Trophoblast cell (in vitro differentiated cells and primary cell): ENCODE measurements around the gene MRTFB.

ENCODE experiments used
- DNase-seq, 2 donors: peaks; one replicate each; pipeline ENCODE4 v3.0.0-alpha.2; 2016
- H2AFZ ChIP-seq: 2 replicates; pipeline ENCODE4 v1.6.1; 2013; ENCODE audit warnings: low read length, moderate library complexity, mild to moderate bottlenecking; ENCODE audit not compliant: insufficient read depth, poor library complexity
- H2AK5ac ChIP-seq: 2 replicates; pipeline ENCODE4 v1.6.1; 2013; ENCODE audit warnings: mild to moderate bottlenecking, low read length
- H2BK120ac ChIP-seq: 2 replicates; pipeline ENCODE4 v1.6.1; 2013; ENCODE audit warnings: low read length, mild to moderate bottlenecking, moderate library complexity; ENCODE audit not compliant: insufficient read depth, poor library complexity
- H2BK12ac ChIP-seq: 2 replicates; pipeline ENCODE4 v1.6.1; 2013; ENCODE audit warnings: mild to moderate bottlenecking, low read length, moderate library complexity
- H2BK5ac ChIP-seq: 2 replicates; pipeline ENCODE4 v1.6.1; 2013; ENCODE audit warnings: low read length, low read depth, moderate library complexity, mild to moderate bottlenecking; ENCODE audit not compliant: poor library complexity
- H3K14ac ChIP-seq: 2 replicates; pipeline ENCODE4 v1.6.1; 2013; ENCODE audit warnings: mild to moderate bottlenecking, low read length
- H3K18ac ChIP-seq: 2 replicates; pipeline ENCODE4 v1.6.1; 2013; ENCODE audit warnings: mild to moderate bottlenecking, low read length
- H3K23ac ChIP-seq: 2 replicates; pipeline ENCODE4 v1.6.1; 2013; ENCODE audit warnings: low read length
- H3K27ac ChIP-seq: 2 replicates; pipeline ENCODE4 v1.5.1; 2013; ENCODE audit warnings: low read depth, mild to moderate bottlenecking, inconsistent platforms, low read length, moderate library complexity
- H3K27me3 ChIP-seq: 2 replicates; pipeline ENCODE4 v1.6.1; 2013; ENCODE audit warnings: inconsistent platforms, mild to moderate bottlenecking, low read length, moderate library complexity; ENCODE audit not compliant: insufficient read depth
- H3K36me3 ChIP-seq, 2 experiments: 1 replicate in 1 of 2; 2 replicates in 1 of 2; pipeline ENCODE4 v1.6.1; 2013; ENCODE audit warnings: low read length in 2 of 2, mild to moderate bottlenecking in 2 of 2, moderate library complexity in 1 of 2; ENCODE audit not compliant: insufficient read depth in 2 of 2, control insufficient read depth in 1 of 2
- H3K4ac ChIP-seq: 2 replicates; pipeline ENCODE4 v1.6.1; 2013; ENCODE audit warnings: low read depth, mild to moderate bottlenecking, low read length, moderate library complexity
- H3K4me1 ChIP-seq, 2 experiments: 1 replicate in 1 of 2; 2 replicates in 1 of 2; pipeline ENCODE4 v1.6.1; 2013; ENCODE audit warnings: low read length in 2 of 2, mild to moderate bottlenecking in 2 of 2, moderate library complexity in 1 of 2; ENCODE audit not compliant: insufficient read depth in 2 of 2, control insufficient read depth in 1 of 2
- H3K4me2 ChIP-seq: 2 replicates; pipeline ENCODE4 v1.6.1; 2013; ENCODE audit warnings: inconsistent platforms, mild to moderate bottlenecking, low read length, moderate library complexity
- H3K4me3 ChIP-seq: 2 replicates; pipeline ENCODE4 v1.5.1; 2013; ENCODE audit warnings: mild to moderate bottlenecking, low read depth, low read length, inconsistent platforms
- H3K79me1 ChIP-seq: one replicate; pipeline ENCODE4 v1.6.1; 2013; ENCODE audit warnings: low read length
- H3K79me2 ChIP-seq: 2 replicates; pipeline ENCODE4 v1.6.1; 2013; ENCODE audit warnings: low read length, mild to moderate bottlenecking; ENCODE audit not compliant: control insufficient read depth, insufficient read depth, poor library complexity
- H3K9ac ChIP-seq: 2 replicates; pipeline ENCODE4 v1.6.1; 2013; ENCODE audit warnings: mild to moderate bottlenecking, low read length
- H3K9me3 ChIP-seq: 2 replicates; pipeline ENCODE4 v1.6.1; 2013; ENCODE audit warnings: low read depth, mild to moderate bottlenecking, control low read depth, inconsistent platforms, low read length; ENCODE audit not compliant: insufficient read depth
- H4K12ac ChIP-seq: 2 replicates; pipeline ENCODE4 v1.6.1; 2013; ENCODE audit warnings: low read depth, mild to moderate bottlenecking, low read length, moderate library complexity
- H4K8ac ChIP-seq: 2 replicates; pipeline ENCODE4 v1.6.1; 2013; ENCODE audit warnings: low read depth, mild to moderate bottlenecking, low read length, moderate library complexity
- H4K91ac ChIP-seq: one replicate; pipeline ENCODE4 v1.6.1; 2013; ENCODE audit warnings: low read depth, mild to moderate bottlenecking, low read length, moderate library complexity
- WGBS: extraction: QIAGEN DNeasy Blood & Tissue Kit; methylation state at CpG from one replicate; pipeline ENCODE4 v1.1.7; 2013; ENCODE audit warnings: missing lambda C conversion rate; ENCODE audit not compliant: insufficient read length, insufficient coverage; ENCODE audit errors: extremely low coverage; 5-methylcytosine and 5-hydroxymethylcytosine counted together

Gene MRTFB

GRCh38 chr16:14026572-14027285 lies 44.4 kb upstream of the MRTFB start:
- no peak overlapping the region for H4K91ac ChIP-seq
- no peak overlapping the region for H4K8ac ChIP-seq
- H3K27ac ChIP-seq, result no peak overlapping the region
- H3K27me3 ChIP-seq, result no peaks in the 10 kb centered on the region
- DNase-seq, result no peak
- H4K12ac ChIP-seq, result no peak overlapping the region
- no peak overlapping the region for H3K18ac ChIP-seq
- H3K36me3 ChIP-seq, result no peaks in the 10 kb centered on the region
- H3K4me3 ChIP-seq, result no peak overlapping the region
- H3K9ac ChIP-seq, result no peak overlapping the region
- no peak overlapping the region for H2BK5ac ChIP-seq
- H2AK5ac ChIP-seq, result no peak overlapping the region
- H2BK12ac ChIP-seq, result no peak overlapping the region
- H3K14ac ChIP-seq, result no peak overlapping the region
- H3K79me2 ChIP-seq, result no peaks in the 10 kb centered on the region
- no peak overlapping the region for H3K23ac ChIP-seq
- no peaks in the 10 kb centered on the region for H3K79me1 ChIP-seq
- H3K4ac ChIP-seq, result no peak overlapping the region
- WGBS, result no CpG with 5 or more reads among the region's 3 CpGs
- no peak overlapping the region for H2AFZ ChIP-seq
- H3K4me1 ChIP-seq, result no peaks in the 10 kb centered on the region
- H3K4me2 ChIP-seq, result no peak overlapping the region
- H2BK120ac ChIP-seq, result no peak overlapping the region
- no peaks in the 10 kb centered on the region for H3K9me3 ChIP-seq

GRCh38 chr16:14028202-14028601 lies 42.9 kb upstream of the MRTFB start:
- H3K4me1 ChIP-seq, result no peaks in the 10 kb centered on the region
- H3K27ac ChIP-seq, result no peak overlapping the region
- no peak overlapping the region for H4K12ac ChIP-seq
- no peak overlapping the region for H3K23ac ChIP-seq
- no peak overlapping the region for H3K4me2 ChIP-seq
- no peak overlapping the region for H2BK12ac ChIP-seq
- H2BK120ac ChIP-seq, result no peak overlapping the region
- H3K9me3 ChIP-seq, result no peaks in the 10 kb centered on the region
- H3K4ac ChIP-seq, result no peak overlapping the region
- no peak overlapping the region for H3K4me3 ChIP-seq
- no CpG with 5 or more reads among the region's 3 CpGs for WGBS
- H3K79me2 ChIP-seq, result no peaks in the 10 kb centered on the region
- H4K8ac ChIP-seq, result no peak overlapping the region
- DNase-seq, result no peak
- no peak overlapping the region for H4K91ac ChIP-seq
- no peak overlapping the region for H3K18ac ChIP-seq
- no peak overlapping the region for H3K14ac ChIP-seq
- no peak overlapping the region for H3K9ac ChIP-seq
- H2BK5ac ChIP-seq, result no peak overlapping the region
- H3K27me3 ChIP-seq, result no peaks in the 10 kb centered on the region
- H2AFZ ChIP-seq, result no peak overlapping the region
- H3K36me3 ChIP-seq, result no peaks in the 10 kb centered on the region
- H2AK5ac ChIP-seq, result no peak overlapping the region
- H3K79me1 ChIP-seq, result no peaks in the 10 kb centered on the region

- no peaks in the 10 kb centered on the region for H3K27me3 ChIP-seq
- no peak overlapping the region for H3K23ac ChIP-seq
- no peak overlapping the region for H4K91ac ChIP-seq
- no peaks in the 10 kb centered on the region for H3K4me1 ChIP-seq
- H3K36me3 ChIP-seq, result no peaks in the 10 kb centered on the region
- H4K8ac ChIP-seq, result no peak overlapping the region
- H3K4me2 ChIP-seq, result no peak overlapping the region
- H2AK5ac ChIP-seq, result no peak overlapping the region
- H3K4ac ChIP-seq, result no peak overlapping the region
- H3K18ac ChIP-seq, result no peak overlapping the region
- H4K12ac ChIP-seq, result no peak overlapping the region
- H3K79me1 ChIP-seq, result no peaks in the 10 kb centered on the region
- H3K9me3 ChIP-seq, result no peaks in the 10 kb centered on the region
- no peak overlapping the region for H2BK12ac ChIP-seq
- H3K9ac ChIP-seq, result no peak overlapping the region
- no peak overlapping the region for H2BK120ac ChIP-seq
- no peak for DNase-seq
- no peak overlapping the region for H2AFZ ChIP-seq
- no peaks in the 10 kb centered on the region for H3K79me2 ChIP-seq
- H2BK5ac ChIP-seq, result no peak overlapping the region
- H3K4me3 ChIP-seq, result no peak overlapping the region
- no CpG with 5 or more reads among the region's 6 CpGs for whole genome bisulfite sequencing
- no peak overlapping the region for H3K14ac ChIP-seq
- H3K27ac ChIP-seq, result no peak overlapping the region
Observed at GRCh38 chr16:14029658-14030057, 41.5 kb upstream of the MRTFB start.

- Histone ChIP-seq H4K8ac (no peak overlapping the region), H3K27me3 (no peaks in the 10 kb centered on the region), H3K4me2 (no peak overlapping the region), H3K4me1 (no peaks in the 10 kb centered on the region), H3K4ac (no peak overlapping the region), H2AFZ (no peak overlapping the region), H4K12ac (no peak overlapping the region), H3K9me3 (no peaks in the 10 kb centered on the region), H3K14ac (no peak overlapping the region), H3K23ac (no peak overlapping the region), H2BK12ac (no peak overlapping the region), H2AK5ac (no peak overlapping the region), H3K36me3 (no peaks in the 10 kb centered on the region), H2BK5ac (no peak overlapping the region), H3K18ac (no peak overlapping the region), H3K79me2 (no peaks in the 10 kb centered on the region), H4K91ac (no peak overlapping the region), H3K9ac (no peak overlapping the region), H3K27ac (no peak overlapping the region), H3K4me3 (no peak overlapping the region), H2BK120ac (no peak overlapping the region), H3K79me1 (no peaks in the 10 kb centered on the region)
- no CpG with 5 or more reads among the region's 5 CpGs for WGBS
- DNase-seq, result no peak
Observed at GRCh38 chr16:14035092-14035491, 36.0 kb upstream of the MRTFB start.
